Ishikawa (cell line): ENCODE results near the gene TMA7.
A peak's percentile ranks its signal among the peaks of the same experiment; 100 is the strongest.

Experiments used
- CEBPB ChIP-seq: IDR thresholded peaks from 2 replicates; pipeline ENCODE4 v1.6.1; 2012
- CREB1 ChIP-seq: IDR thresholded peaks from 2 replicates; pipeline ENCODE4 v1.6.1; 2012; ENCODE audit warnings: low read depth
- EGR1 ChIP-seq: IDR thresholded peaks from 2 replicates; pipeline ENCODE4 v1.6.1; 2012
- EP300 ChIP-seq: IDR thresholded peaks from 2 replicates; pipeline ENCODE4 v1.6.1; 2012; ENCODE audit warnings: borderline replicate concordance
- FOXM1 ChIP-seq: IDR thresholded peaks from 2 replicates; pipeline ENCODE4 v1.6.1; 2012; ENCODE audit warnings: low read depth, borderline replicate concordance
- MAX ChIP-seq: IDR thresholded peaks from 2 replicates; pipeline ENCODE4 v1.6.1; 2012
- NFIC ChIP-seq: IDR thresholded peaks from 2 replicates; pipeline ENCODE4 v1.6.1; 2012
- RAD21 ChIP-seq: IDR thresholded peaks from 2 replicates; pipeline ENCODE4 v1.6.1; 2012; ENCODE audit warnings: low read depth
- REST ChIP-seq: IDR thresholded peaks from 2 replicates; pipeline ENCODE4 v1.6.1; 2012; ENCODE audit warnings: low read depth, mild to moderate bottlenecking
- TAF1 ChIP-seq: IDR thresholded peaks from 2 replicates; pipeline ENCODE4 v1.6.1; 2012; ENCODE audit warnings: low read depth, mild to moderate bottlenecking
- TCF12 ChIP-seq: IDR thresholded peaks from 2 replicates; pipeline ENCODE4 v1.6.1; 2012; ENCODE audit warnings: low read depth
- TEAD4 ChIP-seq: IDR thresholded peaks from 2 replicates; pipeline ENCODE4 v1.6.1; 2012
- USF1 ChIP-seq: IDR thresholded peaks from 2 replicates; pipeline ENCODE4 v1.6.1; 2012
- YY1 ChIP-seq: IDR thresholded peaks from 2 replicates; pipeline ENCODE4 v1.6.1; 2012; ENCODE audit warnings: low read depth
- ZBTB7A ChIP-seq: IDR thresholded peaks from 2 replicates; pipeline ENCODE4 v1.6.1; 2012; ENCODE audit warnings: low read depth

Gene TMA7

GRCh38 chr3:48472923-48473616 is 33.0 kb downstream of the TMA7 start:
- TF ChIP-seq USF1 (no peak), YY1 (peak; percentile 63; the same call in 1 of the 2 replicates), EP300 (peak; percentile 26; the same call in 1 of the 2 replicates), REST (no peak), TAF1 (peak; percentile 51; the same call in 1 of the 2 replicates), CEBPB (no peak), FOXM1 (no peak), ZBTB7A (peak; percentile 69; the same call in 1 of the 2 replicates), RAD21 (peak; percentile 22; the same call in 1 of the 2 replicates), MAX (peak; percentile 69), TEAD4 (no peak), TCF12 (peak; percentile 66; the same call in 1 of the 2 replicates), EGR1 (no peak), NFIC (peak; percentile 79), CREB1 (peak; percentile 84)

GRCh38 chr3:48473617-48473952 is 33.5 kb downstream of the TMA7 start:
- no peak for TF ChIP-seq EP300

- no peak for TF ChIP-seq FOXM1
- TF ChIP-seq MAX, result no peak
- no peak for TF ChIP-seq EGR1
- no peak for TF ChIP-seq ZBTB7A
- TF ChIP-seq TAF1, result no peak
- no peak for TF ChIP-seq USF1
- no peak for TF ChIP-seq CEBPB
- no peak for TF ChIP-seq REST
Measured at GRCh38 chr3:48474619-48475018, 34.6 kb downstream of the TMA7 start.

GRCh38 chr3:48475188-48475587 is 35.1 kb downstream of the TMA7 start:
- TF ChIP-seq USF1, result no peak
- no peak for TF ChIP-seq MAX
- no peak for TF ChIP-seq CEBPB
- TF ChIP-seq EP300, result no peak
- TF ChIP-seq TCF12, result no peak
- TF ChIP-seq TEAD4, result no peak
- no peak for TF ChIP-seq CREB1
- TF ChIP-seq TAF1, result no peak
- no peak for TF ChIP-seq RAD21
- TF ChIP-seq REST, result no peak
- no peak for TF ChIP-seq ZBTB7A
- no peak for TF ChIP-seq FOXM1
- no peak for TF ChIP-seq EGR1
- TF ChIP-seq YY1, result no peak
